ENCODE results near the gene ZSCAN20. TPM values are rescaled to one million over a fixed set of nuclear protein-coding genes. Genes with fewer than 3 reads are reported as not detected.
"Not testable (repeated sequence)": the region's sequence is repeated elsewhere in the genome, so short reads cannot be mapped to it uniquely, and the experiment has no call there.

Gene ZSCAN20
- total RNA-seq, 1 donor from 2014 or later = 9.7 TPM

DNA sequence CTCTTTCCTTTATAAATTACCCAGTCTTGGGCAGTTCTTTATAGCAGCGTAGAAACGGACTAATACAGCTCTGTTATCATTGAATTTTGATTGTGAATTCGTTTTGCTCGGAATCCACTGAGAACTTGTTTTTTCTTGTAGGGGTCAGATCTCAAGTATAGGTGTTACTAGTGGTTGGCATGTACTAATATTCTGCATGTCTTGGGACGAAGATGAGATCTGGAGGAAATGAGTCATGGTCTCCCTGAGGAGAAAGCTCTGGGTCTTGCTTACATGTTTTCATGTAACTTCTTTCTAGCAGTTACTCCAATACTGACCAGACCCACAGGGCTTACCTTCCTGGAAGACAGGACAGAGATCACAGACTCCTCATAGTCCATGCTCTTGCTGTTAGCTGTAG is 30.3 kb downstream of the ZSCAN20 start:
- Mint-ChIP-seq H3K9me3 (ENCODE audit: unreplicated experiment) (peaks cover 11% of the 10 kb centered on the region), H3K27me3 (ENCODE audit: unreplicated experiment) (no peaks in the 10 kb centered on the region), H3K4me3 (ENCODE audit: unreplicated experiment) (no peak overlapping the region), H3K36me3 (ENCODE audit: unreplicated experiment) (peaks cover 23% of the 10 kb centered on the region), H3K4me1 (ENCODE audit: low read depth, unreplicated experiment) (no peaks in the 10 kb centered on the region), H3K27ac (ENCODE audit: unreplicated experiment) (no peak overlapping the region)
- DNase-seq = no peak
- TF ChIP-seq, protein P1, sequence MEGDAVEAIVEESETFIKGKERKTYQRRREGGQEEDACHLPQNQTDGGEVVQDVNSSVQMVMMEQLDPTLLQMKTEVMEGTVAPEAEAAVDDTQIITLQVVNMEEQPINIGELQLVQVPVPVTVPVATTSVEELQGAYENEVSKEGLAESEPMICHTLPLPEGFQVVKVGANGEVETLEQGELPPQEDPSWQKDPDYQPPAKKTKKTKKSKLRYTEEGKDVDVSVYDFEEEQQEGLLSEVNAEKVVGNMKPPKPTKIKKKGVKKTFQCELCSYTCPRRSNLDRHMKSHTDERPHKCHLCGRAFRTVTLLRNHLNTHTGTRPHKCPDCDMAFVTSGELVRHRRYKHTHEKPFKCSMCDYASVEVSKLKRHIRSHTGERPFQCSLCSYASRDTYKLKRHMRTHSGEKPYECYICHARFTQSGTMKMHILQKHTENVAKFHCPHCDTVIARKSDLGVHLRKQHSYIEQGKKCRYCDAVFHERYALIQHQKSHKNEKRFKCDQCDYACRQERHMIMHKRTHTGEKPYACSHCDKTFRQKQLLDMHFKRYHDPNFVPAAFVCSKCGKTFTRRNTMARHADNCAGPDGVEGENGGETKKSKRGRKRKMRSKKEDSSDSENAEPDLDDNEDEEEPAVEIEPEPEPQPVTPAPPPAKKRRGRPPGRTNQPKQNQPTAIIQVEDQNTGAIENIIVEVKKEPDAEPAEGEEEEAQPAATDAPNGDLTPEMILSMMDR (IDR thresholded peaks at IDR 0.05; ENCODE audit: partially characterized antibody, unreplicated experiment) = no peak

DNA sequence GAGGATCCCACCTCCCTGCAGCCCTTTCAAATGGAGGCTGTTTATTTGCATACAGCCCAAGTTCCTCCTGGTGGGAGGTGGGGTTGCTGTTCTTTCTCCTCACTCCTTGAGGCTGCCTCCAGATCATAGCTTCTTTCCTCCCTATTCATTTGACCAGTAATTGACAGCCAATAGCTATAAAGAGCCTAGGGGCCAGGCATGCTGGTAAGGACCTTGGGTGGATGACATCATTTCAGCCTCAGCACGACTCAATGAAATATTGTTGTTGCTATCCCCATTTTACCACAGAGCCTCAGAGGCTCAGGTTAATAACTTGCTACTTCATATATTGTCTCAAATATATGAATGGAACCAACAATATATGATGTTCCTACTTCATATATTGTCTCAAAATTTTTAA is 31.1 kb downstream of the ZSCAN20 start:
- Mint-ChIP-seq H3K4me3 (ENCODE audit: unreplicated experiment) (no peak overlapping the region), H3K27ac (ENCODE audit: unreplicated experiment) (no peak overlapping the region), H3K9me3 (ENCODE audit: unreplicated experiment) (peaks cover 7% of the 10 kb centered on the region), H3K4me1 (ENCODE audit: low read depth, unreplicated experiment) (no peaks in the 10 kb centered on the region), H3K36me3 (ENCODE audit: unreplicated experiment) (peaks cover 23% of the 10 kb centered on the region), H3K27me3 (ENCODE audit: unreplicated experiment) (no peaks in the 10 kb centered on the region)
- TF ChIP-seq, protein P1 (IDR thresholded peaks at IDR 0.05; ENCODE audit: partially characterized antibody, unreplicated experiment) = no peak
- DNase-seq = no peak

DNA sequence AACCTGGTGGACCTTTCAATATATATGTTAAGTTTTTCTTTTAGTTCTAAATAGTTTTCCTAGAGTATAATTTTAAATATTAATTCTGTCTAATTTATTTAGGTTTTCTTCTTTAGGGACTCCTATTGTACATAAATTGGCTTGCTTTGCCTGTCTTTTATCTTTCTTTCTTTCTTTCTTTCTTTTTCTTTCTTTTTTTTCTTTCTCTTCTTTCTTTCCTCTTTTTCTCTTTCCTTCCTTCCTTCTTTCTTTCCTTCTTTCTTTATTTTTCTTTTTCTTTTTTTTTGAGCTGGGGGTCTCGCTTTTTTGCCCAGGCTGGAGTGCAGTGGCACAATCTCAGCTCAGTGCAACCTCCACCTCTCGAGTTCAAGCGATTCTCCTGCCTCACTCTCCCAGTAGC is 35.2 kb downstream of the ZSCAN20 start:
- no peak for DNase-seq
- TF ChIP-seq, protein P1 (IDR thresholded peaks at IDR 0.05; ENCODE audit: partially characterized antibody, unreplicated experiment) = no peak
- Mint-ChIP-seq H3K4me1 (ENCODE audit: low read depth, unreplicated experiment) (no peaks in the 10 kb centered on the region), H3K9me3 (ENCODE audit: unreplicated experiment) (no peaks in the 10 kb centered on the region), H3K27me3 (ENCODE audit: unreplicated experiment) (peaks cover 3% of the 10 kb centered on the region), H3K4me3 (ENCODE audit: unreplicated experiment) (no peak overlapping the region), H3K27ac (ENCODE audit: unreplicated experiment) (no peak overlapping the region), H3K36me3 (ENCODE audit: unreplicated experiment) (peaks cover 12% of the 10 kb centered on the region)

DNA sequence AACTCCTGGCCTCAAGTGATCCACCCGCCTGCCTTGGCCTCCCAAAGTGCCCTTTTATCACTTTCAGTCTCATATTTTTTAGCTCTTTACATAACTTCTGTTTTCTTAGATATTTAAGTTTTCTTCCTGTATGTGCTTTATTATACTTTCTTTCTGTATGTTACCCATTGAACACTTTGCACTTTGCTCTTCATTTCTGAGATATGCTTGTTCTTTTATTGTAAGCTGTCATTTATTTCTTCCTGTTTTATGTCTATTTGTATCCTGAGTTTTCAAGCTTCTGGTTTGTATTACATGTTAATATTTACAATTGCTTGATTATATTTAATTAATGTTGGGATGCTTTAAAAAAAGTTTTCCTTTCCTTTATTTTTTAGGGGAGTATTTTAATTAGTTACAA is 35.7 kb downstream of the ZSCAN20 start:
- H3K27me3 Mint-ChIP-seq (ENCODE audit: unreplicated experiment) = peaks cover 3% of the 10 kb centered on the region
- H3K4me1 Mint-ChIP-seq (ENCODE audit: low read depth, unreplicated experiment) = no peaks in the 10 kb centered on the region
- no peak overlapping the region for H3K27ac Mint-ChIP-seq (ENCODE audit: unreplicated experiment)
- TF ChIP-seq, protein P1 (IDR thresholded peaks at IDR 0.05; ENCODE audit: partially characterized antibody, unreplicated experiment) = no peak
- no peak overlapping the region for H3K4me3 Mint-ChIP-seq (ENCODE audit: unreplicated experiment)
- H3K36me3 Mint-ChIP-seq (ENCODE audit: unreplicated experiment) = peaks cover 12% of the 10 kb centered on the region
- DNase-seq = no peak
- H3K9me3 Mint-ChIP-seq (ENCODE audit: unreplicated experiment) = no peaks in the 10 kb centered on the region

DNA sequence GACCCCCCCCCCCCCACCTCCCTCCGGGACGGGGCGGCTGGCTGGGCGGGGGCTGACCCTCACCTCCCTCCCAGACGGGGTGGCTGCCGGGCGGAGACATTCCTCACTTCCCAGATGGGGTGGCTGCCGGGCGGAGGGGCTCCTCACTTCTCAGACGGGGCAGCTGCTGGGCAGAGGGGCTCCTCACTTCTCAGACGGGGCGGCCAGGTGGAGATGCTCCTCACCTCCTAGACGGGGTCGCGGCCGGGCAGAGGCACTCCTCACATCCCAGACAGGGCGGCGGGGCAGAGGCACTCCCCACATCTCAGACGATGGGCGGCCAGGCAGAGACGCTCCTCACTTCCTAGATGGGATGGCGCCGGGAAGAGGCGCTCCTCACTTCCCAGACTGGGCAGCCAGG is 36.8 kb downstream of the ZSCAN20 start:
- H3K4me1 Mint-ChIP-seq (ENCODE audit: low read depth, unreplicated experiment); H3K9me3 Mint-ChIP-seq (ENCODE audit: unreplicated experiment); H3K4me3 Mint-ChIP-seq (ENCODE audit: unreplicated experiment); H3K27me3 Mint-ChIP-seq (ENCODE audit: unreplicated experiment); H3K27ac Mint-ChIP-seq (ENCODE audit: unreplicated experiment); DNase-seq: not testable (repeated sequence)
- H3K36me3 Mint-ChIP-seq (ENCODE audit: unreplicated experiment) = peaks cover 12% of the 10 kb centered on the region

Data from glutamatergic neuron (in vitro differentiated cells).